ENCODE results near the gene CRTC1. TPM values are rescaled to one million over a fixed set of nuclear protein-coding genes. Genes with fewer than 3 reads are reported as not detected.

CRTC1 gene
- total RNA-seq, 1 donor from 2014 or later, result 7.0 TPM

- intact Hi-C loops (cut with micrococcal nuclease), result no loop called here
- no peak for DNase-seq (ENCODE audit: low spot score)
- Mint-ChIP-seq H3K27ac (no peak overlapping the region), H3K4me3 (ENCODE audit: low read depth) (peak overlapping the region; percentile 64), H3K9me3 (no peaks in the 10 kb centered on the region), H3K4me1 (ENCODE audit: low read depth) (peaks cover 19% of the 10 kb centered on the region), H3K27me3 (ENCODE audit: low read depth) (peaks cover 3% of the 10 kb centered on the region), H3K36me3 (ENCODE audit: low read depth) (no peaks in the 10 kb centered on the region)
These were observed 17.7 kb downstream of the CRTC1 start for GRCh38 chr19:18701250-18701608.

- H3K4me1 Mint-ChIP-seq (ENCODE audit: low read depth), result peaks cover 19% of the 10 kb centered on the region
- H3K36me3 Mint-ChIP-seq (ENCODE audit: low read depth), result no peaks in the 10 kb centered on the region
- H3K9me3 Mint-ChIP-seq, result no peaks in the 10 kb centered on the region
- H3K4me3 Mint-ChIP-seq (ENCODE audit: low read depth), result no peak overlapping the region
- intact Hi-C loops (cut with micrococcal nuclease), result no loop called here
- no peak overlapping the region for H3K27ac Mint-ChIP-seq
- peaks cover 11% of the 10 kb centered on the region for H3K27me3 Mint-ChIP-seq (ENCODE audit: low read depth)
- DNase-seq (ENCODE audit: low spot score), result no peak
These were observed 20.6 kb downstream of the CRTC1 start for GRCh38 chr19:18704054-18704453.

GRCh38 chr19:18704971-18705370 lies 21.5 kb downstream of the CRTC1 start:
- Mint-ChIP-seq H3K27me3 (ENCODE audit: low read depth) (peaks cover 11% of the 10 kb centered on the region), H3K36me3 (ENCODE audit: low read depth) (no peaks in the 10 kb centered on the region), H3K4me3 (ENCODE audit: low read depth) (no peak overlapping the region), H3K4me1 (ENCODE audit: low read depth) (peaks cover 12% of the 10 kb centered on the region), H3K9me3 (no peaks in the 10 kb centered on the region), H3K27ac (no peak overlapping the region)
- no peak for DNase-seq (ENCODE audit: low spot score)
- intact Hi-C loops (cut with micrococcal nuclease), result no loop called here

GRCh38 chr19:18708452-18709231 lies 25.2 kb downstream of the CRTC1 start:
- H3K27ac Mint-ChIP-seq, result no peak overlapping the region
- intact Hi-C loops (cut with micrococcal nuclease), result no loop called here
- H3K9me3 Mint-ChIP-seq, result no peaks in the 10 kb centered on the region

GRCh38 chr19:18709546-18709945 lies 26.1 kb downstream of the CRTC1 start:
- intact Hi-C loops (cut with micrococcal nuclease), result no loop called here

More at GRCh38 chr19:18708452-18709231, 25.2 kb downstream of the CRTC1 start:
- H3K4me1 Mint-ChIP-seq (ENCODE audit: low read depth), result no peaks in the 10 kb centered on the region
- no peaks in the 10 kb centered on the region for H3K36me3 Mint-ChIP-seq (ENCODE audit: low read depth)
- no peak for DNase-seq (ENCODE audit: low spot score)
- H3K4me3 Mint-ChIP-seq (ENCODE audit: low read depth), result no peak overlapping the region
- peaks cover 8% of the 10 kb centered on the region for H3K27me3 Mint-ChIP-seq (ENCODE audit: low read depth)

GRCh38 chr19:18710186-18710585 lies 26.7 kb downstream of the CRTC1 start:
- Mint-ChIP-seq H3K4me3 (ENCODE audit: low read depth) (no peak overlapping the region), H3K27ac (no peak overlapping the region), H3K4me1 (ENCODE audit: low read depth) (no peaks in the 10 kb centered on the region), H3K27me3 (ENCODE audit: low read depth) (peaks cover 8% of the 10 kb centered on the region), H3K36me3 (ENCODE audit: low read depth) (no peaks in the 10 kb centered on the region), H3K9me3 (no peaks in the 10 kb centered on the region)
- DNase-seq (ENCODE audit: low spot score), result no peak
- intact Hi-C loops (cut with micrococcal nuclease), result no loop called here

More at GRCh38 chr19:18709546-18709945, 26.1 kb downstream of the CRTC1 start:
- no peak for DNase-seq (ENCODE audit: low spot score)
- H3K27ac Mint-ChIP-seq, result no peak overlapping the region
- H3K4me1 Mint-ChIP-seq (ENCODE audit: low read depth), result no peaks in the 10 kb centered on the region
- H3K36me3 Mint-ChIP-seq (ENCODE audit: low read depth), result no peaks in the 10 kb centered on the region
- H3K9me3 Mint-ChIP-seq, result no peaks in the 10 kb centered on the region
- peaks cover 8% of the 10 kb centered on the region for H3K27me3 Mint-ChIP-seq (ENCODE audit: low read depth)
- H3K4me3 Mint-ChIP-seq (ENCODE audit: low read depth), result no peak overlapping the region

GRCh38 chr19:18710996-18711751 lies 27.7 kb downstream of the CRTC1 start:
- intact Hi-C loops (cut with micrococcal nuclease), result no loop called here
- no peaks in the 10 kb centered on the region for H3K36me3 Mint-ChIP-seq (ENCODE audit: low read depth)
- no peak overlapping the region for H3K27ac Mint-ChIP-seq
- H3K27me3 Mint-ChIP-seq (ENCODE audit: low read depth), result peaks cover 8% of the 10 kb centered on the region
- no peak for DNase-seq (ENCODE audit: low spot score)
- H3K4me1 Mint-ChIP-seq (ENCODE audit: low read depth), result no peaks in the 10 kb centered on the region
- H3K4me3 Mint-ChIP-seq (ENCODE audit: low read depth), result no peak overlapping the region
- H3K9me3 Mint-ChIP-seq, result no peaks in the 10 kb centered on the region

- Mint-ChIP-seq H3K36me3 (ENCODE audit: low read depth) (no peaks in the 10 kb centered on the region), H3K9me3 (no peaks in the 10 kb centered on the region), H3K27ac (no peak overlapping the region), H3K27me3 (ENCODE audit: low read depth) (peaks cover 3% of the 10 kb centered on the region), H3K4me1 (ENCODE audit: low read depth) (no peaks in the 10 kb centered on the region), H3K4me3 (ENCODE audit: low read depth) (no peak overlapping the region)
- intact Hi-C loops (cut with micrococcal nuclease), result no loop called here
- no peak for DNase-seq (ENCODE audit: low spot score)
These were observed 28.4 kb downstream of the CRTC1 start for GRCh38 chr19:18711893-18712292.

GRCh38 chr19:18712981-18713380 lies 29.5 kb downstream of the CRTC1 start:
- intact Hi-C loops (cut with micrococcal nuclease), result no loop called here
- Mint-ChIP-seq H3K9me3 (no peaks in the 10 kb centered on the region), H3K36me3 (ENCODE audit: low read depth) (no peaks in the 10 kb centered on the region), H3K4me3 (ENCODE audit: low read depth) (no peak overlapping the region), H3K27ac (no peak overlapping the region), H3K27me3 (ENCODE audit: low read depth) (no peaks in the 10 kb centered on the region), H3K4me1 (ENCODE audit: low read depth) (no peaks in the 10 kb centered on the region)
- DNase-seq (ENCODE audit: low spot score), result no peak

GRCh38 chr19:18713550-18714117 lies 30.2 kb downstream of the CRTC1 start:
- H3K4me1 Mint-ChIP-seq (ENCODE audit: low read depth), result no peaks in the 10 kb centered on the region
- H3K27ac Mint-ChIP-seq, result no peak overlapping the region
- no peaks in the 10 kb centered on the region for H3K36me3 Mint-ChIP-seq (ENCODE audit: low read depth)
- no peaks in the 10 kb centered on the region for H3K9me3 Mint-ChIP-seq
- no peaks in the 10 kb centered on the region for H3K27me3 Mint-ChIP-seq (ENCODE audit: low read depth)
- H3K4me3 Mint-ChIP-seq (ENCODE audit: low read depth), result no peak overlapping the region
- intact Hi-C loops (cut with micrococcal nuclease), result no loop called here
- DNase-seq (ENCODE audit: low spot score), result no peak

GRCh38 chr19:18715416-18715815 lies 31.9 kb downstream of the CRTC1 start:
- H3K4me1 Mint-ChIP-seq (ENCODE audit: low read depth), result no peaks in the 10 kb centered on the region

GRCh38 chr19:18716857-18717256 lies 33.4 kb downstream of the CRTC1 start:
- Mint-ChIP-seq H3K36me3 (ENCODE audit: low read depth) (no peaks in the 10 kb centered on the region), H3K4me3 (ENCODE audit: low read depth) (no peak overlapping the region), H3K27ac (no peak overlapping the region), H3K9me3 (no peaks in the 10 kb centered on the region), H3K27me3 (ENCODE audit: low read depth) (no peaks in the 10 kb centered on the region), H3K4me1 (ENCODE audit: low read depth) (no peaks in the 10 kb centered on the region)
- no peak for DNase-seq (ENCODE audit: low spot score)
- intact Hi-C loops (cut with micrococcal nuclease), result no loop called here

More at GRCh38 chr19:18715416-18715815, 31.9 kb downstream of the CRTC1 start:
- no peak for DNase-seq (ENCODE audit: low spot score)
- Mint-ChIP-seq H3K4me3 (ENCODE audit: low read depth) (no peak overlapping the region), H3K27me3 (ENCODE audit: low read depth) (no peaks in the 10 kb centered on the region), H3K9me3 (no peaks in the 10 kb centered on the region), H3K27ac (no peak overlapping the region), H3K36me3 (ENCODE audit: low read depth) (no peaks in the 10 kb centered on the region)
- intact Hi-C loops (cut with micrococcal nuclease), result no loop called here

GRCh38 chr19:18717601-18718000 lies 34.1 kb downstream of the CRTC1 start:
- Mint-ChIP-seq H3K4me1 (ENCODE audit: low read depth) (no peaks in the 10 kb centered on the region), H3K27me3 (ENCODE audit: low read depth) (no peaks in the 10 kb centered on the region), H3K4me3 (ENCODE audit: low read depth) (no peak overlapping the region), H3K27ac (no peak overlapping the region), H3K36me3 (ENCODE audit: low read depth) (no peaks in the 10 kb centered on the region), H3K9me3 (no peaks in the 10 kb centered on the region)
- no peak for DNase-seq (ENCODE audit: low spot score)
- intact Hi-C loops (cut with micrococcal nuclease), result no loop called here
